GM12865 (cell line): ENCODE results near the gene REV3L.
A peak's percentile ranks its signal among the peaks of the same experiment; 100 is the strongest.
"Not testable (repeated sequence)": the region's sequence is repeated elsewhere in the genome, so short reads cannot be mapped to it uniquely, and the experiment has no call there.

Experiments used
- DNase-seq: peaks from one replicate; pipeline ENCODE4 v3.0.0; 2010; ENCODE audit warnings: low read depth
- H3K4me3 ChIP-seq: 2 replicates; pipeline ENCODE4 v1.5.1; 2011; ENCODE audit warnings: mild to moderate bottlenecking, low read depth, low read length, control low read depth
- TF ChIP-seq, protein P1 (sequence below): IDR thresholded peaks from 2 replicates; pipeline ENCODE4 v1.5.1; 2011; ENCODE audit warnings: low read length, control low read depth, low read depth, inconsistent platforms; ENCODE audit not compliant: insufficient read depth; ENCODE audit errors: missing control alignments

The REV3L gene

DNA sequence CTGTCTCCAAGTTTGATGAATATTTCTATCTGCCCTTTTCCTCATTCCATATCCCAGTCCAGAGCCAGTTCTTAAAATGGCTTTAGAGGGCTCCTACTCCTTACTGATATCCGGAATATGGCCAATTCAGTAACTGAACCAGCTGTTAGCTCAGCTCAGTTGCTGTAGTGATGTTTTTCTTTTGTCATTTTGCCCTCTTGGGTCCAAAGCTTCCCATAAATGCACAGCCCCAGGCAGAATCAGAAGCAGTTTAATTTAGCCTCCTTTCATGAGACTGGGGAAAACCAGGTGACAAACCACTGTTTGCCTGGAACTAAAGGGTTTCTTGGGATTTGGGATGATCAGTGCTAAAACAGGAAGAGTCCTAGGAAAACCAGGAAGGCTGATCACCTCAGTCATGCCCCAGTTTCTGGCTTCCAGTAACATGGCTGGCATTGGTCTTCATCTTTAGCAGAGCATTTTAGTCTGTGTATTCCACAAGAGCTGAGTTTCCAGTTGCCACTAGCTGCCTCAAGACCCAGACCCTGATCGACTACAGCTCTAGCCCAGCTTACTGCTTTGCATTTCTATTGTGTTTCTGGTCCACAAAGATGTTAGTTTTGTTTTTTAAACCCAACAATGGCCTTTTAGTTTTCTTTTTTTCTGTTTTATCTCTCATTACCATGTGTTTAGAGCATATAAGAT lies 40.6 kb upstream of the REV3L start:
- no peak overlapping the region for H3K4me3 ChIP-seq
- DNase-seq, result no peak
- TF ChIP-seq, protein P1, sequence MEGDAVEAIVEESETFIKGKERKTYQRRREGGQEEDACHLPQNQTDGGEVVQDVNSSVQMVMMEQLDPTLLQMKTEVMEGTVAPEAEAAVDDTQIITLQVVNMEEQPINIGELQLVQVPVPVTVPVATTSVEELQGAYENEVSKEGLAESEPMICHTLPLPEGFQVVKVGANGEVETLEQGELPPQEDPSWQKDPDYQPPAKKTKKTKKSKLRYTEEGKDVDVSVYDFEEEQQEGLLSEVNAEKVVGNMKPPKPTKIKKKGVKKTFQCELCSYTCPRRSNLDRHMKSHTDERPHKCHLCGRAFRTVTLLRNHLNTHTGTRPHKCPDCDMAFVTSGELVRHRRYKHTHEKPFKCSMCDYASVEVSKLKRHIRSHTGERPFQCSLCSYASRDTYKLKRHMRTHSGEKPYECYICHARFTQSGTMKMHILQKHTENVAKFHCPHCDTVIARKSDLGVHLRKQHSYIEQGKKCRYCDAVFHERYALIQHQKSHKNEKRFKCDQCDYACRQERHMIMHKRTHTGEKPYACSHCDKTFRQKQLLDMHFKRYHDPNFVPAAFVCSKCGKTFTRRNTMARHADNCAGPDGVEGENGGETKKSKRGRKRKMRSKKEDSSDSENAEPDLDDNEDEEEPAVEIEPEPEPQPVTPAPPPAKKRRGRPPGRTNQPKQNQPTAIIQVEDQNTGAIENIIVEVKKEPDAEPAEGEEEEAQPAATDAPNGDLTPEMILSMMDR, result no peak

DNA sequence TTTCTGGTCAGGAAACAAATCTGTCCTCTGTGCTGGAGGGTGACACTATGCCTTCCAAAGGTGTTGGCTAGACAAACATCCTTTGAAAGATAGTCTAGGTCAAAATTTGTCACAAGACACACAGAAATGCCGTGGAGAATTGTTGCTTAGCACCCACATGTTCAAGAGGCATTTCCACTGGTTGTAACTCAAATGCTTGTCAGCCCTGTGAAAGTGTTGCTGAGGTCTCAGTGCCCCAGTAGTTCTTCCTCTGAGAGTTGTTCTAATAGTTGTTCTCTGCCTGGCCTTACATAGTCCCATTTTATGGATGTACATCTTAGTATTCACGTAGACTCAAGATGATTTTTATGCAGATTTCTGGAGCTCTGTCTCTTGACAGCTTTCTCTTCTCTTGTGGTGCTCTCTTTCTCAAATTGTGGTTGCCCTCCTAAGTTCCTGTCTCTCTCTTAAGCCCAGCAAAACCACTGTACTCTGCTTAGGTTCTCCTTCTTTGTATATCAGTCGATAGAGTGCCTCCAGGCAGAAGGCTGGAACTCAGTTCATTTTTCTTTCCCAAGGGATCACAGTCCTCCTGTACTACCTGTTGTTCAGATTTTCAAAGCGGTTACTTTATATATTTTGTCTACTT lies 39.5 kb upstream of the REV3L start:
- peak; percentile 5 for DNase-seq
- TF ChIP-seq, protein P1, result no peak
- H3K4me3 ChIP-seq, result no peak overlapping the region

DNA sequence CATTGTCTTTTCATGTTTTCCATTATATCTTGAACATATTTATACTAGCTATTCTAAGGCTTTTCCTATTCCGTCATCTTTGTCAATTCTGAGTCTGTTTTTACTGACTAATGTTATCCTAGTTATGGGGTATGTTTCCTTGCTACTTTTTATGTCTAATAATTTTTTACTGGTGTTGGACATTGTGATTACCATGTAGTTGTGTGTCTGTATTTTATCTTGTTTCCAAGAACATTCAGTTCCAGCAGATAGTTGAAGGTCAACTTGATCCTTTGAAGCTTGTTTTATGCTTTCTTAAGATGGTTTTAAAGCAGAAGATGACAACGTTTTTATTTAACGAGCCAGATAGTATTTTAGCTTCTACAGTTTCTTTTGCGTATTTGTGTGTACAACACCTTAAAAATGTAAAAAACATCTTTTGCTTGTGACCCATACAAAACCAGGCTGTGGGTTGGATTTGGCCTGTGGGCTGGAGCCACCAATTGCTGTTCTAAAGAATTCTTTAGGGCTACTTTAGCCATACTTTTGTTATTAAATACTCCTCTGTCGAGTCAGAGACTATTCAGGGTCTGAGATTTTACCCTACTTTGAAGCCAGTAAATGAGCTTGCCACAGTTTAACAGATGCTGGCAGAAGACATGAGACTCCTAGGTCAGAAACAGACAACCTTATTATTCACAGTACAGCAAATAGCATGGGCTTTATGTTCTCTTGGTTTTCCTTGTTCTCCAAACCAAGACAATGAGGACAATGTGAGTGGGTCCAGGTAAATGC lies 38.7 kb upstream of the REV3L start:
- no peak overlapping the region for H3K4me3 ChIP-seq
- TF ChIP-seq, protein P1, result no peak

DNA sequence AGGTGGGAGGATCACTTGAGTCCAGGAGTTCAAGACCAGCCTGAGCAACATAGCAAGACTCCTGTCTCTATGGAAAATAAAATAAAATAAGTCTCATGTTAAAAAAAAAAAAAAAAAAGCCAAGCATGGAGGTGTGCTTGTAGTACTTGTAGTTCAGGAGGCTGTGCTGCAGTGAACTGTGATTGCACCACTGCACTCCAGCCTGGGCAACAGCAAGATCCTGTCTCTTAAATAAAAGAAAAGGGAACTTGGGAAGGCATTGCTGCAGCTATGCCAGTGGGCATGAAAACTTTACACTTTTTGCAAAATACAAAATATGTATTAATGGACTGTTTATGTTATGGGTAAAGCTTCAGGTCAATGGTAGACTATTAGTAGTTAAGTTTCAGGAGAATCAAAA lies 37.5 kb upstream of the REV3L start:
- no peak for DNase-seq
- TF ChIP-seq, protein P1, result no peak
- no peak overlapping the region for H3K4me3 ChIP-seq

More for the DNA sequence above, 38.7 kb upstream of the REV3L start:
- DNase-seq, result no peak

DNA sequence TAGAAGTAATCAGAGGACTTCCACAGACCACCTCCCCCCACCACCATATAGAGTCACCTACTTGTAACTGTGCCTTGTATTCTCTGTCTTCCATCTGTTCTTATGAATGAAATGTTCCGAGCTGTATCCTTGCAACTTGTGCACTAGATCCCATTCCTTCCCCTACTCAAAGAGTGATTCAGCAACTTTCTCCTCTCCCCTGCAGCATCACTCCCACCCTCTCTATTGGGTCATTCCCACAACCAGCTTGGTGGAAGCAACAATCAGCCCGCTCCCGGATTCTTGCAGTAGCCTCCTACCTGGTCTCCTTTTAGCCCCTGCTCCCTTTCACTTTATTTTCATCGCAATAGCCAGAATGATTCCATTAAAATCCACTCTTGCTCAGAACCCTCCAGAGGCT lies 34.9 kb upstream of the REV3L start:
- TF ChIP-seq, protein P1, result no peak
- no peak overlapping the region for H3K4me3 ChIP-seq
- no peak for DNase-seq

DNA sequence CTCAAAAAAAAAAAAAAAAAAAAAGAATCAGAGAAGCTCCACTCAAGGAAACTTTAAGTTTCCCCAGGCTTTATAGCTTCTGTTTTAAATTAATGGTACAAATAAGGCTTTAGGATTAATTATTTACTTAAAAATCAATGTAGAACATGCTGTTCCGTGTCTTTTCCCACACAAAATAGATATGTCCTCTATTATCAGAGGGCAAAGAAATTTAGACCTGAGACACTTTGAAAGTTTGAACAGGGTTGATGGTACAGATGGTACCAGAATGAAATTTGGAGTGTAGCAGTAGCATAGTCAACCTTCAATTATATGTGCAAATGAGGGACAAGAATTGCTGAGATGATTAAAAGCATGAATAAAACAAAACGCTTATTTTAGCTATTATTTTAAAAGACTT lies 32.2 kb upstream of the REV3L start:
- no peak overlapping the region for H3K4me3 ChIP-seq
- TF ChIP-seq, protein P1, result no peak
- no peak for DNase-seq

DNA sequence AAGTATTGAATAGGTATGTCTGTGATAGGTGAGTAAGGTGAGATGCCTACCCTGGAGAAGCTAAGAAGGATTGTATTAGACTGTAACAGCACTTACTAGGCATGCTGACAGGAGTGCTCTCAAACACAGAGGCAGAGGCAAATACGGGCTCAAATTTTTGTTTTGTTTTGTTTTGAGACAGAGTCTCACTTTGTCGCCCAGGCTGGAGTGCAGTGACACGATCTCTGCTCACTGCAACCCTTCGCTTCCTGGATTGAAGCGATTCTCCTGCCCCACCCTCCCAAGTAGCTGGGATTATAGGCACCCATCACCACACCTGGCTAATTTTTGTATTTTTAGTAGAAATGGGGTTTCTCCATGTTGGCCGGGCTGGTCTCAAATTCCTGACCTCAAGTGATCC lies 31.5 kb upstream of the REV3L start:
- not testable (repeated sequence) for DNase-seq, H3K4me3 ChIP-seq

DNA sequence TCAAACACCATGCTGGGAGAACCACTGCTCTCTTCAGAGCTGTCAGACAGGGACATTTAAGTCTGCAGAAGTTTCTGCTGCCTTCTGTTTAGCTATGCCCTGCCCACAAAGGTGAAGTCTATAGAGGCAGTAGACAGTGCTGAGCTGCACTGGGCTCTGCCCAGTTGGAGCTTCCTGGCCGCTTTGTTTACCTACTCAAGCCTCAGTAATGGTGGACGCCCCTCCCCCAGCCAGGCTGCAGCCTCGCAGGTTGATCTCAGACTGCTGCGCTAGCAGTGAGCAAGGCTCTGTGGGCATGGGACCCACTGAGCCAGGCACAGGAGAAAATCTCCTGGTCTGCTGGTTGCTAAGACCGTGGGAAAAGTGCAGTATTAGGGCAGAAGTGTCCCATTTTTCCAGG lies 24.2 kb upstream of the REV3L start:
- not testable (repeated sequence) for H3K4me3 ChIP-seq, DNase-seq

DNA sequence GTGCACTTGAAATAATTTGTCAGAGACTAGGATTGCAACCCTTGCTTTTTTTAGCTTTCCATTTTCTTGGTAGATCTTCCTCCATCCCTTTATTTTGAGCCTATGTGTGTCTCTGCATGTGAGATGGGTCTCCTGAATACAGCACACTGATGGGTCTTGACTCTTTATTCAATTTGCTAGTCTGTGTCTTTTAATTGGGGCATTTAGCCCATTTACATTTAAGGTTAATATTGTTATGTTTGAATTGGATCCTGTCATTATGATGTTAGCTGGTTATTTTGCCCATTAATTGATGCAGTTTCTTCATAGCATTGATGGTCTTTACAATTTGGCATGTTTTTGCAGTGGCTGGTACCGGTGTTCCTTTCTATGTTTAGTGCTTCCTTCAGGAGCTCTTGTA lies 22.5 kb upstream of the REV3L start:
- not testable (repeated sequence) for DNase-seq, H3K4me3 ChIP-seq
